H1 (cell line): Measurements from ENCODE around the gene ELOVL5. TPM values are rescaled to one million over a fixed set of nuclear protein-coding genes. Genes with fewer than 3 reads are reported as not detected.

Source experiments
- EP300 ChIP-seq, 2 experiments: IDR thresholded peaks; 1 replicate in 1 of 2; 2 replicates in 1 of 2; pipeline ENCODE4 v1.6.1; 2011 to 2012; ENCODE audit warnings: low read depth in 2 of 2, low read length in 2 of 2, mild to moderate bottlenecking in 2 of 2, borderline replicate concordance in 1 of 2, inconsistent platforms in 1 of 2, moderate library complexity in 1 of 2
- polyA plus RNA-seq, 7 experiments: library from polyadenylated mRNA; depleted of rRNA in 3 of 7; stranded (reverse) in 5 of 7; unstranded in 2 of 7; fragments of >200 nt in 5 of 7; fragments of 200-250 nt in 2 of 7; gene quantifications; 1 replicate in 5 of 7; 2 replicates in 1 of 7; 4 replicates in 1 of 7; pipeline versions ENCODE4 v1.2.1 to v1.2.3, GENCODE V29; 2011 to 2013; ENCODE audit warnings: missing spikeins in 2 of 7, mixed read lengths in 2 of 7
- total RNA-seq: library from RNA; stranded (reverse); fragmentation: NEBNext Ultra II Directional; extraction: Animal tissue kit (Norgen Biotek cat#: 25700); gene quantifications from 2 replicates; pipeline ENCODE4 v1.2.1, GENCODE V29; 2021

ELOVL5 gene
- total and polyA plus RNA-seq, 2 of the 8 experiments (the other 6 are each of a cell fraction or from before 2014, with no cell fraction given), result 113 to 156 TPM

- TF ChIP-seq EP300 (IDR thresholded peaks at IDR 0.05; ENCODE audit: borderline replicate concordance in 1 of 2, low read depth in 2 of 2, low read length in 2 of 2), result no peak
Observed at GRCh38 chr6:53321701-53322100, 27.0 kb downstream of the ELOVL5 start (continued).
